Measurements from ENCODE around the gene KLHL24. TPM values are rescaled to one million over a fixed set of nuclear protein-coding genes. Genes with fewer than 3 reads are reported as not detected.

The KLHL24 gene
- total and polyA plus RNA-seq, 2 of the 4 experiments (the other 2 are of a cell fraction): 5.7 to 25.6 TPM

DNA sequence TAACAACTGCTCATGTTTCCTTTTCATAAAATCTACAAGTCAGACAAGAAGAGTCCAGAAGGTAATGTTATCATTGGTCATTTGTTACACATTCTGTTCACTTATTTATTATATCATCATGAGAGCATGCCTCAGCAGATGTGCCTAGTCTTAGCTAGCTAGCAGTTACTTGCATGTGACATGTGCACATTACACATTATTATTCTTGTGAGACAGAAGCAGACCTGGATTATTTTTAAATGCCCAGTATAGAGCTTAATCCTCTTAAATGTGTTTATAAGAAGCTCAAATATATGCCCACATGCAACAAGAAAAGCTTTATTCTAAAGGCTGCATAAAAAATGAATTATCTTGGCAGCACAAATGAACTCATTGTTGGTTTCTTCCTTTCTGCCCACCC is 74.8 kb downstream of the KLHL24 start:
- no peak overlapping the region for H3K27ac ChIP-seq (ENCODE audit: insufficient read depth, low read length)
- H2AK9ac ChIP-seq (replicated peaks; ENCODE audit: low read depth, low read length, poor library complexity): no peak overlapping the region
- ATAC-seq (ENCODE audit: low read depth) (peak; percentile 40), DNase-seq (peak; percentile 62)
- no peak overlapping the region for H2BK5ac ChIP-seq (ENCODE audit: low read depth, low read length, poor library complexity, severe bottlenecking)
- H3K36me3 ChIP-seq (ENCODE audit: control insufficient read depth, insufficient read depth, low read length): peaks cover 1% of the 10 kb centered on the region; the same call in 1 of the 2 replicates
- POLR2A ChIA-PET (ENCODE audit: unreplicated experiment): interaction anchor here (1.0 kb wide), 1 partner anchor 12 kb away, joined by 3 read pairs; the partner anchor contains the start of gene YEATS2
- no peak overlapping the region for H2BK15ac ChIP-seq (ENCODE audit: low read depth, low read length)
- no peak overlapping the region for H4K8ac ChIP-seq (ENCODE audit: low read depth in 2 of 2, low read length in 2 of 2)
- H2AK5ac ChIP-seq (ENCODE audit: low read depth, low read length): no peak overlapping the region
- no peak overlapping the region for H3K14ac ChIP-seq (replicated peaks; ENCODE audit: low read depth, low read length)
- no peak overlapping the region for H3K4me3 ChIP-seq (ENCODE audit: insufficient read depth, low read depth, low read length)
- H3K9me1 ChIP-seq (ENCODE audit: insufficient read depth, low read length): no peaks in the 10 kb centered on the region
- BruUV-seq (replicated peaks): no TSS peak
- H3K4me2 ChIP-seq (ENCODE audit: low read depth, low read length): no peak overlapping the region
- H3K79me1 ChIP-seq (ENCODE audit: low read depth in 1 of 2, low read length in 2 of 2): peaks cover 3 to 49% of the 10 kb centered on the region in 2 experiments
- no peak overlapping the region for H2AFZ ChIP-seq (replicated peaks; ENCODE audit: low read length, poor library complexity)
- H3K4me1 ChIP-seq (ENCODE audit: control insufficient read depth, insufficient read depth, low read length): no peaks in the 10 kb centered on the region
- H3K9me3 ChIP-seq (ENCODE audit: control insufficient read depth, insufficient read depth, low read length): no peaks in the 10 kb centered on the region
- no peak overlapping the region for H4K5ac ChIP-seq (ENCODE audit: low read depth, low read length)
- H3K9ac ChIP-seq (ENCODE audit: low read depth, low read length): no peak overlapping the region
- intact Hi-C loops (cut with micrococcal nuclease) (no loop called here), in situ Hi-C loops (cut with MboI; ENCODE audit: low sequenced_read_pairs) (no loop called here), dilution Hi-C loops (cut with HindIII; ENCODE audit: low sequenced_read_pairs, unreplicated experiment) (no loop called here)
- no peak overlapping the region for H3K23ac ChIP-seq (ENCODE audit: low read depth, low read length)
- TF ChIP-seq, protein P1, sequence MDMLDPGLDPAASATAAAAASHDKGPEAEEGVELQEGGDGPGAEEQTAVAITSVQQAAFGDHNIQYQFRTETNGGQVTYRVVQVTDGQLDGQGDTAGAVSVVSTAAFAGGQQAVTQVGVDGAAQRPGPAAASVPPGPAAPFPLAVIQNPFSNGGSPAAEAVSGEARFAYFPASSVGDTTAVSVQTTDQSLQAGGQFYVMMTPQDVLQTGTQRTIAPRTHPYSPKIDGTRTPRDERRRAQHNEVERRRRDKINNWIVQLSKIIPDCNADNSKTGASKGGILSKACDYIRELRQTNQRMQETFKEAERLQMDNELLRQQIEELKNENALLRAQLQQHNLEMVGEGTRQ (IDR thresholded peaks at IDR 0.05; ENCODE audit: low read depth, low read length): no peak
- TF ChIP-seq CHD1 (IDR thresholded peaks at IDR 0.05; ENCODE audit: low read depth, low read length) (no peak), FOS (IDR thresholded peaks at IDR 0.05; ENCODE audit: low read depth, low read length) (no peak), RCOR1 (IDR thresholded peaks at IDR 0.05; ENCODE audit: insufficient replicate concordance, low read length) (no peak), RFX5 (IDR thresholded peaks at IDR 0.05; ENCODE audit: low read depth, low read length) (no peak), NFE2L2 (IDR thresholded peaks at IDR 0.05; ENCODE audit: low read depth, low read length) (no peak), CEBPB (IDR thresholded peaks at IDR 0.05; ENCODE audit: low read depth, low read length) (no peak)
- H2BK20ac ChIP-seq (ENCODE audit: low read depth, low read length): no peak overlapping the region
- H3K18ac ChIP-seq (ENCODE audit: low read depth, low read length): no peak overlapping the region
- no peak overlapping the region for H4K91ac ChIP-seq (ENCODE audit: insufficient read depth, low read depth, low read length)
- H3K4ac ChIP-seq (ENCODE audit: low read depth, low read length): no peak overlapping the region
- no peak overlapping the region for H3K56ac ChIP-seq (ENCODE audit: extremely low read depth, insufficient read depth, low read length)
- CTCF ChIA-PET: interaction anchor here (0.7 kb wide), 1 partner anchor 35 kb away, joined by 3 read pairs; no protein-coding TSS in a partner anchor
- no peak overlapping the region for H2BK120ac ChIP-seq (ENCODE audit: low read depth, low read length)
- peaks cover 77% of the 10 kb centered on the region for H4K20me1 ChIP-seq (ENCODE audit: insufficient read depth, low read length)
- H3K27me3 ChIP-seq (ENCODE audit: control insufficient read depth, insufficient read depth, low read length): no peaks in the 10 kb centered on the region
